Body of pancreas (tissue), 4 donors: Measurements from ENCODE around the gene METTL18.

Experiments
- POLR2A ChIP-seq, 3 donors: fragments of 450-650 bp; IDR thresholded peaks; one replicate each; pipeline ENCODE4 v1.6.1; 2016; ENCODE audit warnings: antibody characterized with exemption in 3 of 3, mild to moderate bottlenecking in 2 of 3
- TF ChIP-seq, protein P1 (sequence below), 7 experiments: fragments of 450-650 bp in 4 of 7; fragments of 200-600 bp in 3 of 7; sonication (generic) in 3 of 7; IDR thresholded peaks; one replicate each; pipeline ENCODE4 v1.5.1; 2016 to 2019; ENCODE audit warnings: antibody characterized with exemption in 7 of 7

DNA sequence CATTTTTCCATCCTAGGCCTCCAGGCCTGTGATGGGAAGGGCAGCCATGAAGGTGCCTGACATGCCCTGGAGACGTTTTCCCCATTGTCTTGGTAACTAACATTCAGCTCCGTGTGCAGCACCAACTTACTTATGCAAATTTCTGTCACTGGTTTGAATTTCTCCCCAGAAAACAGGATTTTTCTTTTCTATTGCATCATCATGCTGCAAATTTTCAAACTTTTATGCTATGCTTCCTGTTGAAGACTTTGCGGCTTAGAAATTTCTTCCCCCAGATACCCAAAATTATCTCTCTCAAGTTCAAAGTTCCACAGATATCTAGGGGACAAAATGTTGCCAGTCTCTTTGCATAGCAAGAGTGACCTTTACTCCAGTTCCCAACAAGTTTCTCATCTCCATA, 35.7 kb downstream of the METTL18 start:
- TF ChIP-seq, protein P1, sequence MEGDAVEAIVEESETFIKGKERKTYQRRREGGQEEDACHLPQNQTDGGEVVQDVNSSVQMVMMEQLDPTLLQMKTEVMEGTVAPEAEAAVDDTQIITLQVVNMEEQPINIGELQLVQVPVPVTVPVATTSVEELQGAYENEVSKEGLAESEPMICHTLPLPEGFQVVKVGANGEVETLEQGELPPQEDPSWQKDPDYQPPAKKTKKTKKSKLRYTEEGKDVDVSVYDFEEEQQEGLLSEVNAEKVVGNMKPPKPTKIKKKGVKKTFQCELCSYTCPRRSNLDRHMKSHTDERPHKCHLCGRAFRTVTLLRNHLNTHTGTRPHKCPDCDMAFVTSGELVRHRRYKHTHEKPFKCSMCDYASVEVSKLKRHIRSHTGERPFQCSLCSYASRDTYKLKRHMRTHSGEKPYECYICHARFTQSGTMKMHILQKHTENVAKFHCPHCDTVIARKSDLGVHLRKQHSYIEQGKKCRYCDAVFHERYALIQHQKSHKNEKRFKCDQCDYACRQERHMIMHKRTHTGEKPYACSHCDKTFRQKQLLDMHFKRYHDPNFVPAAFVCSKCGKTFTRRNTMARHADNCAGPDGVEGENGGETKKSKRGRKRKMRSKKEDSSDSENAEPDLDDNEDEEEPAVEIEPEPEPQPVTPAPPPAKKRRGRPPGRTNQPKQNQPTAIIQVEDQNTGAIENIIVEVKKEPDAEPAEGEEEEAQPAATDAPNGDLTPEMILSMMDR (IDR thresholded peaks at IDR 0.05): no peak
- TF ChIP-seq POLR2A (IDR thresholded peaks at IDR 0.05): no peak
